Fibroblast of lung (primary cell): Measurements from ENCODE around the gene C8B. TPM values are rescaled to one million over a fixed set of nuclear protein-coding genes. Genes with fewer than 3 reads are reported as not detected.

ENCODE experiments used
- DNase-seq, 2 donors: peaks; one replicate each; pipeline versions ENCODE4 v3.0.0 to v3.0.0-alpha.2; 2010; ENCODE audit warnings: low read depth in 2 of 2
- H2AFZ ChIP-seq: 2 replicates; pipeline ENCODE4 v1.5.1; 2012; ENCODE audit warnings: low read length, control low read depth, inconsistent platforms
- H3K27ac ChIP-seq: 2 replicates; pipeline ENCODE4 v1.5.1; 2011; ENCODE audit warnings: low read length, control low read depth; ENCODE audit not compliant: insufficient read depth
- H3K27me3 ChIP-seq: 2 replicates; pipeline ENCODE4 v1.5.1; 2011; ENCODE audit warnings: mild to moderate bottlenecking, low read length; ENCODE audit not compliant: control insufficient read depth, insufficient read depth
- H3K36me3 ChIP-seq: 2 replicates; pipeline ENCODE4 v1.5.1; 2011; ENCODE audit warnings: low read length; ENCODE audit not compliant: control insufficient read depth, insufficient read depth
- H3K4me1 ChIP-seq: 2 replicates; pipeline ENCODE4 v1.5.1; 2011; ENCODE audit warnings: low read length; ENCODE audit not compliant: control insufficient read depth, insufficient read depth; ENCODE audit errors: extremely low read depth
- H3K4me2 ChIP-seq: 2 replicates; pipeline ENCODE4 v1.5.1; 2011; ENCODE audit warnings: low read length, control low read depth; ENCODE audit not compliant: insufficient read depth; ENCODE audit errors: extremely low read depth
- H3K4me3 ChIP-seq, 4 experiments: fragments of 200-600 bp in 1 of 4; sonication (generic) in 1 of 4; replicated peaks in 1 of 4; 2 replicates each; pipeline ENCODE4 v1.5.1; 2011 to 2016; ENCODE audit warnings: low read length in 4 of 4, low read depth in 3 of 4, mild to moderate bottlenecking in 3 of 4, control low read depth in 2 of 4, inconsistent platforms in 1 of 4, mixed read lengths in 1 of 4; ENCODE audit not compliant: insufficient read depth in 1 of 4; ENCODE audit errors: control extremely low read depth in 1 of 4
- H3K79me2 ChIP-seq: 2 replicates; pipeline ENCODE4 v1.5.1; 2012; ENCODE audit warnings: mild to moderate bottlenecking, low read length, inconsistent platforms; ENCODE audit not compliant: control insufficient read depth, insufficient read depth
- H3K9ac ChIP-seq: 2 replicates; pipeline ENCODE4 v1.5.1; 2011; ENCODE audit warnings: mild to moderate bottlenecking, low read length, control low read depth; ENCODE audit not compliant: insufficient read depth
- H3K9me3 ChIP-seq: 2 replicates; pipeline ENCODE4 v1.5.1; 2012; ENCODE audit warnings: low read depth, low read length; ENCODE audit not compliant: control insufficient read depth, insufficient read depth
- H4K20me1 ChIP-seq: 2 replicates; pipeline ENCODE4 v1.5.1; 2011; ENCODE audit warnings: low read length; ENCODE audit not compliant: control insufficient read depth, insufficient read depth; ENCODE audit errors: extremely low read depth
- EZH2 ChIP-seq: IDR thresholded peaks from 2 replicates; pipeline ENCODE4 v1.5.1; 2012; ENCODE audit warnings: low read length, control low read depth, mild to moderate bottlenecking; ENCODE audit errors: missing control alignments
- polyA plus RNA-seq, 2 donors: library from polyadenylated mRNA; depleted of rRNA in 1 of 2; stranded (reverse) in 1 of 2; unstranded in 1 of 2; fragments of >200 nt; gene quantifications; 2 replicates each; pipeline ENCODE4 v1.2.1, GENCODE V29; 2011 to 2012; ENCODE audit warnings: missing spikeins in 1 of 2
- total RNA-seq: library from RNA; depleted of rRNA; stranded (reverse); fragments of >200 nt; gene quantifications from 2 replicates; pipeline ENCODE4 v1.2.1, GENCODE V29; 2014
- TF ChIP-seq, protein P1 (sequence below), 2 donors: IDR thresholded peaks in 1 of 2; conservative IDR thresholded peaks in 1 of 2; 1 replicate in 1 of 2; 2 replicates in 1 of 2; pipeline ENCODE4 v1.5.1; 2011 to 2012; ENCODE audit warnings: low read length in 2 of 2, control low read depth in 1 of 2, inconsistent platforms in 1 of 2, low read depth in 1 of 2, mild to moderate bottlenecking in 1 of 2

The C8B gene
- total and polyA plus RNA-seq, 2 donors (not counting 1 experiment from before 2014, with no cell fraction given) = not detected

GRCh38 chr1:56979986-56980755 lies 14.4 kb upstream of the C8B start:
- no peak for DNase-seq
- Histone ChIP-seq H4K20me1 (no peaks in the 10 kb centered on the region), H3K9me3 (no peaks in the 10 kb centered on the region), H3K4me3 (no peak overlapping the region), H3K27ac (no peak overlapping the region), H2AFZ (no peak overlapping the region), H3K27me3 (no peaks in the 10 kb centered on the region), H3K79me2 (no peaks in the 10 kb centered on the region), H3K36me3 (no peaks in the 10 kb centered on the region), H3K4me2 (no peak overlapping the region), H3K4me1 (no peaks in the 10 kb centered on the region), H3K9ac (no peak overlapping the region)
- TF ChIP-seq EZH2 = no peak
- TF ChIP-seq, protein P1, sequence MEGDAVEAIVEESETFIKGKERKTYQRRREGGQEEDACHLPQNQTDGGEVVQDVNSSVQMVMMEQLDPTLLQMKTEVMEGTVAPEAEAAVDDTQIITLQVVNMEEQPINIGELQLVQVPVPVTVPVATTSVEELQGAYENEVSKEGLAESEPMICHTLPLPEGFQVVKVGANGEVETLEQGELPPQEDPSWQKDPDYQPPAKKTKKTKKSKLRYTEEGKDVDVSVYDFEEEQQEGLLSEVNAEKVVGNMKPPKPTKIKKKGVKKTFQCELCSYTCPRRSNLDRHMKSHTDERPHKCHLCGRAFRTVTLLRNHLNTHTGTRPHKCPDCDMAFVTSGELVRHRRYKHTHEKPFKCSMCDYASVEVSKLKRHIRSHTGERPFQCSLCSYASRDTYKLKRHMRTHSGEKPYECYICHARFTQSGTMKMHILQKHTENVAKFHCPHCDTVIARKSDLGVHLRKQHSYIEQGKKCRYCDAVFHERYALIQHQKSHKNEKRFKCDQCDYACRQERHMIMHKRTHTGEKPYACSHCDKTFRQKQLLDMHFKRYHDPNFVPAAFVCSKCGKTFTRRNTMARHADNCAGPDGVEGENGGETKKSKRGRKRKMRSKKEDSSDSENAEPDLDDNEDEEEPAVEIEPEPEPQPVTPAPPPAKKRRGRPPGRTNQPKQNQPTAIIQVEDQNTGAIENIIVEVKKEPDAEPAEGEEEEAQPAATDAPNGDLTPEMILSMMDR (conservative IDR thresholded peaks at IDR 0.05 in 1 of 2, IDR thresholded peaks at IDR 0.05 in 1 of 2; ENCODE audit: low read depth in 1 of 2, low read length in 2 of 2) = no peak

DNA sequence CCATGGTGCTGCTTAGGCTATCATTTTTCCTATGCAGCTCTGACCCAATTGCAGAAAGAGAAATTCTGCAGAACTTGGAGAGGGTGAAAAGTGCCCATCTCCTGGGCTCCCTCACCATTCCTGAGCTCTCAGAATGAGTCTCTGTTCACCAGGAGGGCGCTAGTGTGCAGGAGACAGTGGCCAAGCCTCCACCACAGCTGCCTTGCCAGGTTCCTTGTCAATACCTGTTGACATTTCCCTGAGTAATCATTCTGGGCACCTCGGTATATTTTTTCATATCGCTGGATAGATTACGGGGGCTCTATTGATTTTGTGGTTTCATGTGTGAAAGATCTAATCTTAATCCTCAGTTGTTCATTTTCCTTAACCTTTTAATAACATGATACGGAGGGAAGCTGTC lies 13.0 kb upstream of the C8B start:
- Histone ChIP-seq H3K36me3 (no peaks in the 10 kb centered on the region), H3K27me3 (no peaks in the 10 kb centered on the region)

DNA sequence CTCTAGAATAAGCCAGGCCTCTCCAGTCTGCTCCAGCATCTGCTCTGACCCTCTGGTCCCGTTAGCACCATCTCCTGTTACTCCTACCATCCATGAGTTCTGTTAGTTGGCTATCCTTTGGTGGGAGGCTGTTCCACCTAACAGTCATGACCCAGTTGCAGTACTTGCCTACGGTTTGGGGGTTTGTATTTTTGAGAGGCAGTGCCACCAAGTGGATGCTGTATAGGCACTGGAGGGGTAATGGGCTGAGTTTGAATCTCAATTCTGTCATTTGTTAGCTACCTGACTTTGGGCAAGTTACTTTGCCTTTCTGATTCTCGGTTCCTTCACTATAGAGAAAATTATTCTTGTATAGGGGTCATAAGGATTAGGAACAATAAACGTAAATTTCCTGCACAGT lies 12.1 kb upstream of the C8B start:
- no peak overlapping the region for H3K4me3 ChIP-seq
- no peak overlapping the region for H3K9ac ChIP-seq
- H4K20me1 ChIP-seq = no peaks in the 10 kb centered on the region
- DNase-seq = no peak
- no peak overlapping the region for H2AFZ ChIP-seq
- no peaks in the 10 kb centered on the region for H3K36me3 ChIP-seq
- no peak for TF ChIP-seq EZH2
- TF ChIP-seq, protein P1 (conservative IDR thresholded peaks at IDR 0.05 in 1 of 2, IDR thresholded peaks at IDR 0.05 in 1 of 2; ENCODE audit: low read depth in 1 of 2, low read length in 2 of 2) = peak in 1 of 2 donors; percentile 13
- no peaks in the 10 kb centered on the region for H3K79me2 ChIP-seq
- H3K4me1 ChIP-seq = no peaks in the 10 kb centered on the region
- no peaks in the 10 kb centered on the region for H3K9me3 ChIP-seq
- H3K27ac ChIP-seq = no peak overlapping the region
- no peak overlapping the region for H3K4me2 ChIP-seq
- no peaks in the 10 kb centered on the region for H3K27me3 ChIP-seq

More for the DNA sequence above, 13.0 kb upstream of the C8B start:
- Histone ChIP-seq H2AFZ (no peak overlapping the region), H3K9me3 (no peaks in the 10 kb centered on the region), H3K4me2 (no peak overlapping the region), H3K4me3 (no peak overlapping the region), H3K9ac (no peak overlapping the region), H3K4me1 (no peaks in the 10 kb centered on the region), H3K79me2 (no peaks in the 10 kb centered on the region), H4K20me1 (no peaks in the 10 kb centered on the region), H3K27ac (no peak overlapping the region)
- TF ChIP-seq, protein P1 (conservative IDR thresholded peaks at IDR 0.05 in 1 of 2, IDR thresholded peaks at IDR 0.05 in 1 of 2; ENCODE audit: low read depth in 1 of 2, low read length in 2 of 2) = no peak
- no peak for TF ChIP-seq EZH2
- no peak for DNase-seq
